ENCODE measurements around the gene E2F2.

The E2F2 gene

DNA sequence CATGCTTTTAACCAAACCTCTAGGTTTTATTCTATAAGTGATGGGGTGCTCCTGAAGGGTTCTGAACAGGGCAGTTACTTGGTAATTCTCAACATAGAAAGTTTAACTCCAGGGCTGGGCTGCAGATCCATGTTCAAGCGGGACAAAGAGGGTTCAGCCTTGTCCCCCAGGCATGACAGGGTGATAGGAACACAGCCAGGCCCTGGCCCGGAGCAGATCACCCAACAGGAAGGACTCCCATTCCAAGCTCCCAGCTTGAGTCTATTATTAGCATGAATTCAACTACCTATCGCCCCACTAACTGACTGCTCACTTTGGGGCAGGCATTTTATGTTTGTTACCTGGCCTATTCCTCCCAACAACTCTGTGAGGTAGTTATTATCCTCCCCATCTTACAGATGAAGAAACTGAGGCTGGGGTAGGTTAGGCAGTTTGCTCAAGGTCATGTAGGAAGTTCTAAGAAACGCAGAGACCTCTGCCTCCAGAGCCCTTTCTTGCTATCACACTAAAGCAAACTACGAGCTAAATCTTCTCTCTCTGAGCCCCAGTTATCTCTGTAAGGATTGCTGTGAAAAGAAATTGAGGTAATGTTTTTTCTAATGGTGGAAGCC lies 61.6 kb downstream of the E2F2 start:
- no peak for DNase-seq (ENCODE audit: low spot score)
- TF ChIP-seq CTCF (IDR thresholded peaks at IDR 0.05; ENCODE audit: extremely low read depth, insufficient read depth, missing control alignments): no peak
- in situ Hi-C loops (cut with MboI; ENCODE audit: low pct_unique_long_range_greater_than_20kb, low sequenced_read_pairs, unreplicated experiment): no loop called here

GRCh38 chr1:23466423-23466989 lies 64.5 kb downstream of the E2F2 start:
- TF ChIP-seq CTCF (IDR thresholded peaks at IDR 0.05; ENCODE audit: extremely low read depth, insufficient read depth, missing control alignments): no peak
- in situ Hi-C loops (cut with MboI; ENCODE audit: low pct_unique_long_range_greater_than_20kb, low sequenced_read_pairs, unreplicated experiment): no loop called here
- DNase-seq (ENCODE audit: low spot score): no peak

GRCh38 chr1:23463286-23463685 lies 67.7 kb downstream of the E2F2 start:
- DNase-seq (ENCODE audit: low spot score): no peak
- no peak for TF ChIP-seq CTCF (IDR thresholded peaks at IDR 0.05; ENCODE audit: extremely low read depth, insufficient read depth, missing control alignments)
- in situ Hi-C loops (cut with MboI; ENCODE audit: low pct_unique_long_range_greater_than_20kb, low sequenced_read_pairs, unreplicated experiment): no loop called here

- no peak for TF ChIP-seq CTCF (IDR thresholded peaks at IDR 0.05; ENCODE audit: extremely low read depth, insufficient read depth, missing control alignments)
- in situ Hi-C loops (cut with MboI; ENCODE audit: low pct_unique_long_range_greater_than_20kb, low sequenced_read_pairs, unreplicated experiment): no loop called here
- DNase-seq (ENCODE audit: low spot score): no peak
Measured at GRCh38 chr1:23462766-23463165, 68.3 kb downstream of the E2F2 start.

DNA sequence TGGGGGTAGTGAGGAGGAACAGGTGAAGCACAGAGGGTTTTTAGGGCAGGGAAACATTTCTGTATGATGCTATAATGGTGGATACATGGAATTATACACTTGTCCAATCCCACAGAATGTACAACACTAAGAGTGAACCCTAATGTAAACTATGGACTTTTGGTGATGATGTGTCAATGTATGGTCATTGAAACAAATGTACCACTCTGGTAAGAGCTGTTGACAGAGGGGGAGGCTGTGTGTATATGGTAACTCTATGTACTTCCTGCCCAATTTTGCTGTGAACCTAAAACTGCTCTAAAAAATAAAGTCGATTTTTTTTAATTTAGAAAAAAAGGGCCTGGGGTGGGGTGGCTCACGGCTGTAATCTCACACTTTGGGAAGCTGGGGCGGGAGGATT lies 70.0 kb downstream of the E2F2 start:
- TF ChIP-seq CTCF (IDR thresholded peaks at IDR 0.05; ENCODE audit: extremely low read depth, insufficient read depth, missing control alignments): no peak
- DNase-seq (ENCODE audit: low spot score): no peak
- in situ Hi-C loops (cut with MboI; ENCODE audit: low pct_unique_long_range_greater_than_20kb, low sequenced_read_pairs, unreplicated experiment): no loop called here

DNA sequence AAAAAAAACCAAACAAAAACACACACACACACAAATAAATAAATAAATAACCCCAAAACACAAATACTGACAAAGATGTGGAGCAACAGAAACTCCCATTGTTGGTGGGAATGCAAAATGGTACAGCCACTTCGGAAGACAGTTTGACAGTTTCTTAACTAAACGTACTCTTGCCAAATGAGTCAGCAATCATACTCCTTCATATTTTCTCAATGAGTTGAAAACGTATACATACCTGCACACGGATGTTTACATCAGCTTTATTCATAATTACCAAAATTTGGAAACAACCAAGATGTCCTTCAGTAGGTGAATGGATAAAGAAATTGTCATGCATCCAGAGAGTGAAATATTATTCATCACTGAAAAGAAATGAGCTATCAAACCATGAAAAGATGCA lies 70.5 kb downstream of the E2F2 start:
- TF ChIP-seq CTCF (IDR thresholded peaks at IDR 0.05; ENCODE audit: extremely low read depth, insufficient read depth, missing control alignments): no peak
- in situ Hi-C loops (cut with MboI; ENCODE audit: low pct_unique_long_range_greater_than_20kb, low sequenced_read_pairs, unreplicated experiment): no loop called here

More for the DNA sequence above, 70.5 kb downstream of the E2F2 start:
- DNase-seq (ENCODE audit: low spot score): no peak

All from GM13977 (cell line).